Upper lobe of right lung (tissue), 1 donor: Measurements from ENCODE around the gene DUOXA1. TPM values are rescaled to one million over a fixed set of nuclear protein-coding genes. Genes with fewer than 3 reads are reported as not detected.
A peak's percentile ranks its signal among the peaks of the same experiment; 100 is the strongest.

Source experiments
- ATAC-seq: fragments of 200-7000 bp; cut with Tn5 transposase; one replicate; pipeline ENCODE4 v1.9.1; 2020; ENCODE audit warnings: mild to moderate bottlenecking, moderate library complexity
- DNase-seq: peaks from one replicate; pipeline ENCODE4 v3.0.0-alpha.2; 2020
- H3K27ac ChIP-seq: fragments of 200-600 bp; one replicate; pipeline ENCODE4 v1.8.0; 2022
- H3K27me3 ChIP-seq: fragments of 200-600 bp; one replicate; pipeline ENCODE4 v1.8.0; 2022; ENCODE audit warnings: mild to moderate bottlenecking
- H3K36me3 ChIP-seq: fragments of 200-600 bp; one replicate; pipeline ENCODE4 v1.8.0; 2022
- H3K4me1 ChIP-seq: fragments of 200-600 bp; one replicate; pipeline ENCODE4 v1.8.0; 2022
- H3K4me3 ChIP-seq: fragments of 200-600 bp; one replicate; pipeline ENCODE4 v1.8.0; 2022; ENCODE audit warnings: mild to moderate bottlenecking
- H3K9me3 ChIP-seq: fragments of 200-600 bp; one replicate; pipeline ENCODE4 v1.8.0; 2022
- CTCF ChIP-seq: fragments of 200-600 bp; IDR thresholded peaks from one replicate; pipeline ENCODE4 v1.8.0; 2022; ENCODE audit warnings: antibody characterized with exemption
- intact Hi-C: fragments of 100-400 bp; cut with DNase I; formaldehyde crosslinking; loops from one replicate; pipeline ENCODE4 v1.11.0; 2022
- total RNA-seq: library from RNA; stranded (reverse); fragmentation: NEBNext Ultra II Directional; extraction: Animal tissue kit (Norgen Biotek cat#: 25700); gene quantifications from one replicate; pipeline ENCODE4 v1.2.1, GENCODE V29; 2021
- donor health status: DM: no; HTN: yes; CAD: no; lungs with severe emphysema.

DUOXA1 gene
- total RNA-seq, 1 donor from 2014 or later: 138 TPM

- H3K4me1 ChIP-seq: peaks cover 7% of the 10 kb centered on the region
- TF ChIP-seq CTCF: no peak
- H3K27ac ChIP-seq: no peak overlapping the region
- H3K4me3 ChIP-seq: no peak overlapping the region
- peak; percentile 40 for DNase-seq
- peaks cover 30% of the 10 kb centered on the region for H3K36me3 ChIP-seq
- no peaks in the 10 kb centered on the region for H3K27me3 ChIP-seq
- intact Hi-C loops: no loop called here
- ATAC-seq: no peak
- no peaks in the 10 kb centered on the region for H3K9me3 ChIP-seq
These were observed 15.1 kb upstream of the DUOXA1 start for GRCh38 chr15:45144775-45145174.

GRCh38 chr15:45143946-45144345 is 14.3 kb upstream of the DUOXA1 start:
- Histone ChIP-seq H3K4me1 (peaks cover 7% of the 10 kb centered on the region), H3K27ac (no peak overlapping the region), H3K27me3 (no peaks in the 10 kb centered on the region), H3K4me3 (no peak overlapping the region), H3K9me3 (no peaks in the 10 kb centered on the region), H3K36me3 (peaks cover 25% of the 10 kb centered on the region)
- peak; percentile 58 for DNase-seq
- no peak for ATAC-seq
- intact Hi-C loops: no loop called here
- TF ChIP-seq CTCF: no peak

- Histone ChIP-seq H3K36me3 (peaks cover 16% of the 10 kb centered on the region), H3K27me3 (no peaks in the 10 kb centered on the region), H3K4me1 (peaks cover 7% of the 10 kb centered on the region), H3K27ac (no peak overlapping the region), H3K4me3 (no peak overlapping the region), H3K9me3 (no peaks in the 10 kb centered on the region)
- no peak for TF ChIP-seq CTCF
- intact Hi-C loops: no loop called here
- DNase-seq (peak; percentile 52), ATAC-seq (no peak)
These were observed 13.4 kb upstream of the DUOXA1 start for GRCh38 chr15:45143056-45143455.

GRCh38 chr15:45141386-45141785 is 11.7 kb upstream of the DUOXA1 start:
- Histone ChIP-seq H3K4me3 (no peak overlapping the region), H3K27ac (no peak overlapping the region), H3K9me3 (no peaks in the 10 kb centered on the region), H3K4me1 (peaks cover 6% of the 10 kb centered on the region), H3K36me3 (peaks cover 6% of the 10 kb centered on the region), H3K27me3 (no peaks in the 10 kb centered on the region)
- intact Hi-C loops: no loop called here
- TF ChIP-seq CTCF: no peak
- DNase-seq (peak; percentile 18), ATAC-seq (no peak)

GRCh38 chr15:45140557-45141250 is 11.0 kb upstream of the DUOXA1 start:
- DNase-seq: peak; percentile 60
- Histone ChIP-seq H3K27me3 (no peaks in the 10 kb centered on the region), H3K36me3 (peaks cover 6% of the 10 kb centered on the region), H3K4me3 (no peak overlapping the region), H3K9me3 (no peaks in the 10 kb centered on the region), H3K27ac (peak overlapping the region; percentile 30), H3K4me1 (no peaks in the 10 kb centered on the region)
- no peak for ATAC-seq
- intact Hi-C loops: no loop called here
- no peak for TF ChIP-seq CTCF

- intact Hi-C loops: no loop called here
- peak; percentile 87 for ATAC-seq
These were observed 10.1 kb upstream of the DUOXA1 start for GRCh38 chr15:45139770-45140169.

More at GRCh38 chr15:45139770-45140169, 10.1 kb upstream of the DUOXA1 start:
- peak; percentile 80 for DNase-seq
- H3K36me3 ChIP-seq: peaks cover 6% of the 10 kb centered on the region
- peaks cover 7% of the 10 kb centered on the region for H3K27me3 ChIP-seq
- no peak overlapping the region for H3K4me3 ChIP-seq
- TF ChIP-seq CTCF: no peak
- no peaks in the 10 kb centered on the region for H3K9me3 ChIP-seq
- H3K27ac ChIP-seq: peak overlapping the region; percentile 30
- H3K4me1 ChIP-seq: peaks cover 6% of the 10 kb centered on the region
